ENCODE results near the gene NDST3.

DNA sequence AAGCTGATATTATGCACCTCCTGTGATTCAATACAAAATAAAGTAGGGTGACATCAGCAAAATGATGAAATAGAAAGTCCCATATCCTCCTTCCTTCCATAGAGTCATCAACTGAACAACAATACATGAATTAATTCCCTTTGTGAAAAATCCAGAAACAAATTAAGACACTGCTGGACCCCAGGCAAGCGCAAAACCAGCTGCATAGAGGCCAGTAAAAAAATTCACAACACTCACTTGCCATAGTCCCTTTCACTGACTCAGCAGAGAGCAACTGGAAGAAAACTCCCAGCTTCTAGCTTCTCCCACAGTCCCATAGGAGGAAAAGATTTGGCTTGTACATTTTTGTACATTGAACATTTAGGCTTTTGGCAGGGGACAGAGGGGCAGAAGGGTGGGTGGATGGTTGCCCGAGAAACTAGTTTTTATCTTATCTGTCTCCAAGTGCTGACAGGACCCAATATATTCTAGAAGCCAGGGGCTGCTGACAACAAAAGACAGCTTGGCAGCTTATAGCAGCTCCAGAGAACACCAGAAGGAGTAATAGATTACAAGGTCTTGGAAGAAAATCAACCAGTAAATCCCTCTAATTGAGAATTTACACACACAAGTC is 124.6 kb downstream of the NDST3 start:
- TF ChIP-seq, protein P1, sequence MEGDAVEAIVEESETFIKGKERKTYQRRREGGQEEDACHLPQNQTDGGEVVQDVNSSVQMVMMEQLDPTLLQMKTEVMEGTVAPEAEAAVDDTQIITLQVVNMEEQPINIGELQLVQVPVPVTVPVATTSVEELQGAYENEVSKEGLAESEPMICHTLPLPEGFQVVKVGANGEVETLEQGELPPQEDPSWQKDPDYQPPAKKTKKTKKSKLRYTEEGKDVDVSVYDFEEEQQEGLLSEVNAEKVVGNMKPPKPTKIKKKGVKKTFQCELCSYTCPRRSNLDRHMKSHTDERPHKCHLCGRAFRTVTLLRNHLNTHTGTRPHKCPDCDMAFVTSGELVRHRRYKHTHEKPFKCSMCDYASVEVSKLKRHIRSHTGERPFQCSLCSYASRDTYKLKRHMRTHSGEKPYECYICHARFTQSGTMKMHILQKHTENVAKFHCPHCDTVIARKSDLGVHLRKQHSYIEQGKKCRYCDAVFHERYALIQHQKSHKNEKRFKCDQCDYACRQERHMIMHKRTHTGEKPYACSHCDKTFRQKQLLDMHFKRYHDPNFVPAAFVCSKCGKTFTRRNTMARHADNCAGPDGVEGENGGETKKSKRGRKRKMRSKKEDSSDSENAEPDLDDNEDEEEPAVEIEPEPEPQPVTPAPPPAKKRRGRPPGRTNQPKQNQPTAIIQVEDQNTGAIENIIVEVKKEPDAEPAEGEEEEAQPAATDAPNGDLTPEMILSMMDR (IDR thresholded peaks at IDR 0.05): no peak
- TF ChIP-seq POLR2A (IDR thresholded peaks at IDR 0.05): no peak
